Activated CD4-positive, alpha-beta memory T cell treated with anti-CD3 and anti-CD28 coated beads, Interleukin-2, amount 10 ng/mL, durations not matched to agents 7 days and 5 days (primary cell): Measurements from ENCODE around the gene DPM2. TPM values are rescaled to one million over a fixed set of nuclear protein-coding genes. Genes with fewer than 3 reads are reported as not detected.

ENCODE experiments used
- CTCF ChIA-PET: fragments of 350-600 bp; sonication (Branson Sonifier 250); formaldehyde crosslinking; loops from one replicate; lab custom pipeline; 2021; ENCODE audit warnings: antibody characterized with exemption, inconsistent platforms; lab: Charles Lee
- POLR2A ChIA-PET: fragments of 350-600 bp; sonication (Branson Sonifier 250); formaldehyde crosslinking; loops from one replicate; lab custom pipeline; 2021; ENCODE audit warnings: antibody characterized with exemption; lab: Charles Lee
- DNase-seq: peaks from one replicate; pipeline ENCODE4 v3.0.0-alpha.2; 2020
- H3K27ac Mint-ChIP-seq: one replicate; pipeline ENCODE4 v1.8.0; 2021; ENCODE audit warnings: mild to moderate bottlenecking, mixed read lengths
- H3K27me3 Mint-ChIP-seq: one replicate; pipeline ENCODE4 v1.8.0; 2021; ENCODE audit warnings: mixed read lengths
- H3K36me3 Mint-ChIP-seq: one replicate; pipeline ENCODE4 v1.8.0; 2021; ENCODE audit warnings: low read depth, mixed read lengths
- H3K4me1 Mint-ChIP-seq: one replicate; pipeline ENCODE4 v1.8.0; 2021; ENCODE audit warnings: mixed read lengths
- H3K4me3 Mint-ChIP-seq: one replicate; pipeline ENCODE4 v1.8.0; 2021; ENCODE audit warnings: mild to moderate bottlenecking, mixed read lengths
- H3K9me3 Mint-ChIP-seq: one replicate; pipeline ENCODE4 v1.8.0; 2021; ENCODE audit warnings: mixed read lengths
- total RNA-seq, 2 experiments: library from RNA; stranded (reverse); gene quantifications; one replicate each; pipeline ENCODE4 v1.2.3, GENCODE V29; 2021

DPM2 gene
- total RNA-seq, 2 experiments from 2014 or later: 48.2 TPM

DNA sequence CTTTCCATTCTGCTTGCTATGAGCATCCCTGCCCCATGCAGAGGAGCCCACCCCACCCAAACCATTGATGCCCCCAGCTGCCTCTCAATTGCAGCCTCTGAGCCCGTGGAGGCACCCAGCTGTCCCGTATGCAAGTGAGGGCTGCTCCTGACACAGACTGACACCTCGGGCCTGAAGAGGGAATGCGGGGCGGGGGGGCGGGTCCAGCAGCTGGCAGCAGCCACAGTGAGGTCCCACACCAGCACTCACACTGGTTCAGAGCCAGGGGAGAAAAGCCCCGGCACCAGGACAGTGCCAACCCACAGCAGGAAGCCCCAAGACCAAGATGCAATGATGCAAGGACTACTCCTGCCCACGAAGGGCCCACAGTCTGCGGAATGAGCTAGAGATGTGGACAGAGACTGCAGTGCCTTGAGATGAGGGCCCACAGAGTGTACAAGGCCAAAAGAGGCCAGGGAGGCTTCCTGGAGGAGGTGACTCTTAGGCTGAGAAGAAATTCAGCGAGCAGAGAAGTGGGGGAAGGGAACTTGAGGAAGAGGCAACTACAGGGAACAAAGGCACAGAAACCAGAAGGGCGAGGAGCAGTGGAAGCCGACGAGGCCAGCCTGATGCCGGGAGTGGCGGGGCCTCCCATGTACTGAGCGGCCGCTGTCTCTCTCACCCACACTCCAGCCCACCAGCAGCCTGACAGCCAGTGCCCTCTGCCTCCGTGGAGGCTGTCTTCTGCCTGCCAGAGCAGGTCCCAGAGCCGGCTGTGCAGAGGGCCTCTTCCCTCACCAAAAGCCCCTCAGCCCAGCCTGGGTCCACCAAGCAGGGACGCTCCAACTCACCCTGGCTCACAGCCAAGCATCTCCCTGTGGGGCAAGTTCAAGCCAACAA lies 33.9 kb upstream of the DPM2 start:
- Mint-ChIP-seq H3K4me3 (peak overlapping the region; percentile 74), H3K36me3 (peaks cover 46% of the 10 kb centered on the region), H3K9me3 (no peaks in the 10 kb centered on the region), H3K4me1 (peaks cover 97% of the 10 kb centered on the region), H3K27me3 (no peaks in the 10 kb centered on the region), H3K27ac (peak overlapping the region; percentile 93)
- POLR2A ChIA-PET: interaction anchor here (1.3 to 15.3 kb wide), 9 partner anchors 9 to 96 kb away, joined by 3 to 465 read pairs (median 11); partner anchors contain the start of genes DPM2, EEIG1, NAIF1 and SLC25A25
- CTCF ChIA-PET: interaction anchor here (0.6 to 15.1 kb wide), 6 partner anchors 16 to 59 kb away, joined by 3 to 178 read pairs (median 8); no protein-coding TSS in a partner anchor
- DNase-seq: peak; percentile 55

DNA sequence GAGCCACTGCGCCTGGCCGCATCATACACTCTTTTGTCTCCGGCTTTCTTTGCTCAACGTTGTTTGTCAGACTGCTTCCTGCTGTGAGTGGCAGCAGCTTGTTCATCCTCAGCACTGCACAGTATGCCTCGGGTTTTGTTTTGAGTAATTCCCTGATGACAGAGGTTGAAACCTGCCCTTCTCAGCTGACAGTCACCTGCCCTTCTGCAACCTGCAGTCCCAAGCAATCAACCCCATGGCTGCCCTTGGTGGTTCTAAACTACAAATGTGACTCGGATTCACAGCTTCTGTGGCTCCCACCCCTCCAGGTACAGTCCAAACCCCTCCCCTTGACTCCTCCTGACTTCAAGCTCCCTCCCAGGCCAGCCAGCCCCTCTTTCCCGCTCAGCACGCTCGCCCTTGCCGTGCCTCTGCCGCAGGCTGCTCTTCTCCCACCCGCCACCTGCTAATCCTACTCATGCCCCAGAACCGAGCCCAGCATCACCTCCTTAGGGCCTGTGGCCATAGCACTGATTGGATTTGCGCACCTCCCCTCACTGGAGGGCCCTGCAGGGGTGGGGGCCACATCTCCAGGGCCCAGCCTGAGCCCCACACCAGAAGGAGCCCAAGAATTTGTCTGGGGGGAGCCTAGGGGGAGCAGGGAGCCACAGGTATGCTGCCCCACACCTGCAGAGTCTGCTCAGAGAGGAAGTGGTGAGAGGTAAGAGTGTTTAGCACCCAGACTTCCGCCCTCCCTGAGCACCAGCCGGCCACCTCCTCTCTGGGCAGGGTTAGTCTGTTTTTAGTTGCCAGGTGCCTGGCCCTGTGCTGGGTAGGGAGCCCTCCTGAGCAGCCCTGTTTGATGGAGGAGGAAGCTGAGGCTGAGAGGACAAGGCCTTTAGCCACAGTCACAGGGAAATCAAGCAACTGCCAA lies 33.0 kb upstream of the DPM2 start:
- Mint-ChIP-seq H3K9me3 (no peaks in the 10 kb centered on the region), H3K36me3 (peaks cover 38% of the 10 kb centered on the region), H3K27me3 (no peaks in the 10 kb centered on the region), H3K4me3 (peak overlapping the region; percentile 74), H3K4me1 (peaks cover 95% of the 10 kb centered on the region), H3K27ac (peak overlapping the region; percentile 93)
- ChIA-PET POLR2A (interaction anchor here (0.7 to 15.3 kb wide), 14 partner anchors 10 to 189 kb away, joined by 3 to 465 read pairs (median 6); partner anchors contain the start of genes DPM2, EEIG1, NAIF1 and SLC25A25), CTCF (interaction anchor here (0.5 to 15.1 kb wide), 8 partner anchors 10 to 236 kb away, joined by 3 to 178 read pairs (median 4); partner anchors contain the start of genes EEIG1 and TOR2A)
- peak; percentile 81 for DNase-seq

DNA sequence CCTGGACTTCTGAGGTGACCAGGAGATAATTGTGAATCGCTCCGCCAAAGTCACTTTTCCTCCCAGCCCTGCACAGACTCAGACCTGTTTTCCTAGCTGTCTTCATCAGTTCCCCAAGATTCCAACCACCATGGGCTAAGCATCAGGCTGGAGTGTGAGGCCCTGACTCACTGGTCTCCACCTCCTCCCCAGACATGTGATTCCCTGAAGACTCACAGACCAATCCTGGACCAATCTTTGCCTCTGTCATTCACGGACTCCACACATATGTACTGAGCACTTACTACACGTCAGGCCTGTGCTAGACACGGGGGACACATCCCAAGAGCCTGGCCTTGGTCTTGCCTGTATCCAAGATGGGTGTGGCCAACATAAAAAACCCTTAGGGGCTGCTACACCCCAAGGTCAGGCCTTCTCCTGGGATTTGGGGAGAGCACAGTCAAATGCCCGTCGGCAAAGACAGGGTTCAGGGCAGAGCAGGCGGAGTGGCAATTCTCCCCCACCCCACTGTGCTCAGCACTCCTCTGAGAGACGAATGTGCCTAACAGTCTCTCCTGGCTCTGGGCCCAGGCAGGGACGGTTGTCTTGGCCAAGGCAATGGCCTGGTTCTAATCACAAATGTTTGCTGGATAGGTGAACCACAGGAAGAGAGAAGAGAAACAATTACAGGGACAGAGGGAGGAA lies 31.2 kb upstream of the DPM2 start:
- DNase-seq: no peak
- CTCF ChIA-PET: interaction anchor here (1.6 to 1.8 kb wide), 2 partner anchors 12 to 66 kb away, joined by 5 to 7 read pairs; partner anchors contain the start of gene EEIG1

DNA sequence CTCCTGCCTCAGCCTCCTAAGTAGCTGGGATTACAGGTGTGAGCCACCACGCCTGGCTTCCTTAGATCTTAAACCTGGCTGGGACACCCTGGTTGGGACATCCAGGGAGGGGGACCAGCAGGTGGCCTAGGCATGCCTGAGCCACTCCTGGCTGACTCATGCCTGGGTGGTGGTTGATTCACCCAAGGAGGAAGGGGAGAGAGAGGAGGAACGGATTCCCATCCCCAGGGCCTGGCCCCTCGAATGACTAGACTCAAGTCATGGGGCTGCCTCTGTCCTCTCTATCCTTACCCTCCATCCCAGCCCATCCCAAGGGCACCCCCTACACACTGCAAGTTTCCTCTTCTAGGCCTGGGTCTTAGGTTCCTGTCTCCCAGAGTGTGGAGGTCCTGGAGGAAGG lies 30.4 kb upstream of the DPM2 start:
- Mint-ChIP-seq H3K27me3 (no peaks in the 10 kb centered on the region), H3K9me3 (no peaks in the 10 kb centered on the region), H3K27ac (no peak overlapping the region), H3K4me3 (no peak overlapping the region), H3K4me1 (peaks cover 93% of the 10 kb centered on the region), H3K36me3 (peaks cover 43% of the 10 kb centered on the region)
- ChIA-PET POLR2A (interaction anchor here (0.6 to 1.0 kb wide), 2 partner anchors 14 to 67 kb away, joined by 3 read pairs; no protein-coding TSS in a partner anchor), CTCF (interaction anchor here (0.6 to 1.6 kb wide), 2 partner anchors 66 to 104 kb away, joined by 4 to 5 read pairs; no protein-coding TSS in a partner anchor)
- no peak for DNase-seq

More for the DNA sequence above, 31.2 kb upstream of the DPM2 start:
- POLR2A ChIA-PET: interaction anchor here (2.0 to 15.3 kb wide), 5 partner anchors 8 to 57 kb away, joined by 5 to 465 read pairs (median 29); partner anchors contain the start of gene EEIG1
- Mint-ChIP-seq H3K4me3 (peak overlapping the region; percentile 74), H3K27ac (peak overlapping the region; percentile 93), H3K36me3 (peaks cover 36% of the 10 kb centered on the region), H3K9me3 (no peaks in the 10 kb centered on the region), H3K27me3 (no peaks in the 10 kb centered on the region), H3K4me1 (peaks cover 93% of the 10 kb centered on the region)

DNA sequence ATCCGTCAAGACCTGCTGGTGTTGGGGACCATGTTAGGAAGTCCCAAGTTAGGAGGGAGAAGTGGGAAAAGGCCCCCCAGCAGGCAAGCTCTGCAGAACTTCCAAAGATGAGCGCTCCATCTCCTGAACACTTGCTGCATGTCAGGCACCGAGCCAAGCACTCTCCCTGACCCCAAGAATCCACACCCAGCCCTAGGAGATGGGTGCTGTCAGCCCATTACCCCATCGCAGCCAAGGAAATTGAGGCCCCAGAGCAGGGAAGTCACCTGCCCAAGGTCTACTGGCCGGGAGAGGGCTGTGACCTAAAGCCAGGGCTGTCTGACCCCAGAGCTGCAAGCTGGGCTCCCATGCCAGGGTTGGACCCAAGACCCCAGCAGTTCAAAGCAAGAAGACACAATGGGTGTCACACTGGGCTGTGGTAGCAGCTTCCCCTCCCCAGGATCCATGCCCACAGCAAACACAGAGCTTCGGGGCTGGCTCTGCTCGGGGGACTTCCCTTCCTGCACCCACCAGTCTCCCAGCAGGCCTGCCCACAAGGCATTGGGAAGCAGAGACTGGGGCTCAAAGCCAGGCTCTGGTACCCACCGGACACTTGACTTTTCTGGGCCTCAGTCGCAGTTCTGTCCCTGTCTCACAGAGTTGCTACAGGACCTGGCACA lies 29.6 kb upstream of the DPM2 start:
- Mint-ChIP-seq H3K4me3 (no peak overlapping the region), H3K9me3 (no peaks in the 10 kb centered on the region), H3K36me3 (peaks cover 46% of the 10 kb centered on the region), H3K4me1 (peaks cover 92% of the 10 kb centered on the region), H3K27ac (no peak overlapping the region), H3K27me3 (no peaks in the 10 kb centered on the region)
- DNase-seq: no peak
- ChIA-PET POLR2A (interaction anchor here (0.6 to 1.3 kb wide), 3 partner anchors 8 to 67 kb away, joined by 3 to 4 read pairs (median 3); no protein-coding TSS in a partner anchor), CTCF (interaction anchor here (0.8 to 1.6 kb wide), 2 partner anchors 66 to 67 kb away, joined by 3 to 5 read pairs; no protein-coding TSS in a partner anchor)

DNA sequence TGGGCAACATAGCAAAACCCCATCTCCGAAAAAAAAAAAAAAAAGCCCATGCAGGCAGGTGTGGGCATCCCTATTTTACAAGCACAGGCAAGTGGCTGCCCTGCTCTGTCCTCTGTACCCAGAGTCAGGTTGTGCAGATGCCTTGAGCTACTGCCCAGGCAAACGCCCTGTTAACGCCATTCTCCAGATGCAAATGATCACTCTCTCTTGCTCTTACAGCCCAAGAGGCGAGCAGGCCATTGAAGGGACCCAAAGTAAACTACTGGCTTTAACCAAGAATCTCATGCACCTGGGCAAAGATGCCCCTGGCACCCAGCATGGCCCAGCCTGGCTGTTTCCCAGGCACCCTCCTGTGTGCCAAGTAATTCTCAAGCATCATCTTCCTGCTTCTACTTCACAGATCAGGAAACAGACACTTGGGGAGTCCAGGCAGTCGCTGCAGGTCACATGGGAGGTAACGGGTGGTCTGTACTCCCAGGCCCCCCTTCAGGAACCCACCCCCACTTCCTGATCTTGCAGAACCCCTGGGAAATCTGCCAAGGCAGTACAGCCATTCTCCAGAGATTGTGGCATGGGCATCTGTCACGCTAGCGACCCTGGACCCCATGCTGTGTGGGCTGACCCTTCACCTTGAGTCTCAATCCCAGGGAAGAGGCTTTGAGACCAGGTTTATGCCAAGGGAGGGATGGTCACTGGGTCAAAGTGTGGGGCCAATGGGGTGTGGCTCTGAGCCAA lies 28.9 kb upstream of the DPM2 start:
- Mint-ChIP-seq H3K36me3 (peaks cover 47% of the 10 kb centered on the region), H3K27ac (no peak overlapping the region), H3K4me3 (no peak overlapping the region), H3K27me3 (no peaks in the 10 kb centered on the region), H3K4me1 (peaks cover 92% of the 10 kb centered on the region), H3K9me3 (no peaks in the 10 kb centered on the region)
- ChIA-PET POLR2A (interaction anchor here (1.3 kb wide), 1 partner anchor 9 kb away, joined by 4 read pairs; no protein-coding TSS in a partner anchor), CTCF (interaction anchor here (0.8 kb wide), 1 partner anchor 67 kb away, joined by 3 read pairs; no protein-coding TSS in a partner anchor)
- no peak for DNase-seq

DNA sequence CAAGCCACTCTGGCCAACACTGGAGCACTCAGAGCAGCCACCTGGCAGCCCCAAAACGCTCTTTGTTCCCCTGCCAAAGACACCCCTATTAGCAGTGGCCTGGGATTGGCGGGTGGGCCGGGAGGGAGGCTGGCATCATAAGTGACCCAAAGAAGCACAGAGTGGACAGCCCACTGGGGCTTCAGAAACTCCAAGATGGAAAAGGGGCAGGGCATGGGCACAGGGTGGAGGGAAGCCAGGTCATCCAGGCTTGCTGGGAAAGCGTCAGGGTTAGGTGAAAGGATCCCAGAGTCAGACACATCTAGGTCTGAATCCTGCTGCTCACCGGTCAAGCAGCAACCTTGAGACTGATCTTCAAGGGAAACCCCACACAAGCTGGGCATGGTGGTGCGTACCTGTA lies 28.3 kb upstream of the DPM2 start:
- CTCF ChIA-PET: no interaction called here
- Mint-ChIP-seq H3K27me3 (no peaks in the 10 kb centered on the region), H3K4me1 (peaks cover 92% of the 10 kb centered on the region), H3K9me3 (no peaks in the 10 kb centered on the region), H3K27ac (no peak overlapping the region), H3K36me3 (peaks cover 52% of the 10 kb centered on the region), H3K4me3 (no peak overlapping the region)
- POLR2A ChIA-PET: no interaction called here
- no peak for DNase-seq

DNA sequence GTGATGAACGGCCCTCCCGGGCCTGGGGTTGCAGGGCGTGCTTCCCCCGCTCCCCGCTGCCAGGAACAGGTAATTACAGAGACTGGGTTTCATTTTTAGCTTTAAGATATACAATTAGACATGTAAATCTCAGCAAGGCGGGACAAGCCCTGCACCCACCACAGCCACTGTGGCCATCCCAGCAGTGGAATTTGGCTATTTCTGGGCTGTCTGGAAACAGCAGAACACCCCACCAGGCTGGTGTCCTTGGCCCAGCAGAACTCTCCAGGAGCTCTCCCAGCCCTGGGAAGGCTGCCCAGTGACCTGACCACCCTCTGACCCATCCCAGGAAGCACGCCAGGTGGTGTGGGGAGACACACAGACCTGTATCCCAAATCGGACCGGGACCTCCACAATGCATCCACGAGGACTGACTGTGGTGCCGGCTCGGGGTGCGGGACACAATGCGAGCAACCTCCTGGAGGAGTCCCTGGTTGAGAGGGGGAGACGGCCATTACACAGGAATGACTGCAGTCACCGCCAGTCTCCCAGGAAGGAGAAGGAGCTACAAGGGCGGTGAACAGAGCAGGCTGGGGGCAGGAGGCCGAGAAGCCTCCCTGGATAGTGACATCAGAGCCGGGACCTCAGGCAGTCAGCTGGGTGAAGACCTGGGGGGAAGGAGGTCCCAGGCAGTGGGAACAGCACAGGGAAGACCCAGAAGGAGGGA lies 25.9 kb upstream of the DPM2 start:
- DNase-seq: no peak
- Mint-ChIP-seq H3K27ac (no peak overlapping the region), H3K4me1 (peaks cover 91% of the 10 kb centered on the region), H3K4me3 (no peak overlapping the region), H3K36me3 (peaks cover 55% of the 10 kb centered on the region), H3K27me3 (no peaks in the 10 kb centered on the region), H3K9me3 (no peaks in the 10 kb centered on the region)
- ChIA-PET POLR2A (interaction anchor here (1.4 kb wide), 1 partner anchor 9 kb away, joined by 8 read pairs; no protein-coding TSS in a partner anchor), CTCF (no interaction called here)

DNA sequence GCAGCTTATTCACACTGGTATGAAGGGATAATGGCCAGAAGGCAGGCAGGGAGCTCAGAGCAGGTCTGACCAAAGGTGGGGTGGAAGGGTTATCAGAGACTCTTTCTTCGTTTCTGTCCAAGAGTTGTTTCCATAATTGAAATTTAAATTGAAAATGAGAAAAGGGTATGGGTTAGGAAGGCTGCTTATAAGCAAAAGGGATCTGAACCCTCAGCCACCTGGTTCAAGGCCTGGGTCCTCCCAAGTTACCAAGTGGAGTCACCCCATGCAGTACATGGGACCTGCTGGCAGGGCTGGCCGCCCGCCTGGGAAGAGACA lies 25.3 kb upstream of the DPM2 start:
- H3K27ac Mint-ChIP-seq: no peak overlapping the region

DNA sequence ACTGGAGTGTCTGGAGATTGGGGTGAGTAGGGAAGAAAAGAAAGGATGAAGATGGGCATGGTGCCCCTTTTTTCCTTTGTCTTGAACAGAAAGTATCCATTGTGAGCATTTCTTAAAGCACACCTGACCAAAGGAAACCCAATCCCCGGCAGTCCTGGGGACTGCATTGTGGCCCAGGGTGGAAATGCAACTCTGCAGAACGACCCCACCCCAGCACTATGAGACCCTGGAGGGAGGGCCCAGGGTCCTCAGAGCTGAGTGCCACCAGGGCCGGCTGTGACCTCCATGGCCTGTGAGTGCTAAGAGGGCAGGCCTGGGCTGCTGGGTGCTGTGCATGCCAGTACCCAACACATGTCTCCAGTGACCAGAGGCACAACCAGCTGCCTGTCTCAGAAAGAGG lies 24.6 kb upstream of the DPM2 start:
- no peak for DNase-seq
- POLR2A ChIA-PET: interaction anchor here (0.7 to 3.0 kb wide), 2 partner anchors 8 to 16 kb away, joined by 3 to 14 read pairs; no protein-coding TSS in a partner anchor
- H3K4me3 Mint-ChIP-seq: no peak overlapping the region
- H3K27ac Mint-ChIP-seq: peak overlapping the region; percentile 2
- H3K4me1 Mint-ChIP-seq: peaks cover 85% of the 10 kb centered on the region
- CTCF ChIA-PET: interaction anchor here (2.7 kb wide), 1 partner anchor 73 kb away, joined by 8 read pairs; no protein-coding TSS in a partner anchor
- H3K9me3 Mint-ChIP-seq: no peaks in the 10 kb centered on the region
- peaks cover 53% of the 10 kb centered on the region for H3K36me3 Mint-ChIP-seq
- H3K27me3 Mint-ChIP-seq: no peaks in the 10 kb centered on the region

More for the DNA sequence above, 25.3 kb upstream of the DPM2 start:
- Mint-ChIP-seq H3K27me3 (no peaks in the 10 kb centered on the region), H3K9me3 (no peaks in the 10 kb centered on the region), H3K36me3 (peaks cover 52% of the 10 kb centered on the region), H3K4me3 (no peak overlapping the region), H3K4me1 (peaks cover 88% of the 10 kb centered on the region)
- ChIA-PET CTCF (no interaction called here), POLR2A (interaction anchor here (1.4 kb wide), 1 partner anchor 8 kb away, joined by 8 read pairs; no protein-coding TSS in a partner anchor)
- no peak for DNase-seq
